Hematopoietic multipotent progenitor cell treated with erythropoietin and hydrocortisone succinate and interleukin-3 and kit ligand, for 8 days (in vitro differentiated cells): ENCODE measurements around the gene EXOC4.
"Not testable (repeated sequence)": the region's sequence is repeated elsewhere in the genome, so short reads cannot be mapped to it uniquely, and the experiment has no call there.

ENCODE experiments used
- DNase-seq: peaks from one replicate; pipeline ENCODE4 v3.0.0-alpha.2; 2015

The EXOC4 gene

GRCh38 chr7:133584956-133585668 is 332.2 kb downstream of the EXOC4 start:
- no peak for DNase-seq

- no peak for DNase-seq
Measured at GRCh38 chr7:133586253-133586652, 333.4 kb downstream of the EXOC4 start.

- DNase-seq = no peak
Measured at GRCh38 chr7:133587903-133588302, 335.0 kb downstream of the EXOC4 start.

- no peak for DNase-seq
Measured at GRCh38 chr7:133590795-133591194, 337.9 kb downstream of the EXOC4 start.

- no peak for DNase-seq
Measured at GRCh38 chr7:133591704-133592340, 338.9 kb downstream of the EXOC4 start.

GRCh38 chr7:133593561-133593960 is 340.7 kb downstream of the EXOC4 start:
- no peak for DNase-seq

- DNase-seq = no peak
Measured at GRCh38 chr7:133601617-133602016, 348.7 kb downstream of the EXOC4 start.

- no peak for DNase-seq
Measured at GRCh38 chr7:133602291-133602690, 349.4 kb downstream of the EXOC4 start.

- no peak for DNase-seq
Measured at GRCh38 chr7:133606991-133607390, 354.1 kb downstream of the EXOC4 start.

- DNase-seq = no peak
Measured at GRCh38 chr7:133609806-133610205, 356.9 kb downstream of the EXOC4 start.

GRCh38 chr7:133611955-133612354 is 359.1 kb downstream of the EXOC4 start:
- DNase-seq = no peak

- DNase-seq = no peak
Measured at GRCh38 chr7:133613250-133613790, 360.4 kb downstream of the EXOC4 start.

- no peak for DNase-seq
Measured at GRCh38 chr7:133614251-133614650, 361.4 kb downstream of the EXOC4 start.

- no peak for DNase-seq
Measured at GRCh38 chr7:133618970-133619369, 366.1 kb downstream of the EXOC4 start.

GRCh38 chr7:133619491-133619890 is 366.6 kb downstream of the EXOC4 start:
- no peak for DNase-seq

GRCh38 chr7:133623721-133624120 is 370.8 kb downstream of the EXOC4 start:
- DNase-seq = no peak

GRCh38 chr7:133625046-133625445 is 372.2 kb downstream of the EXOC4 start:
- DNase-seq = no peak

GRCh38 chr7:133629701-133630100 is 376.8 kb downstream of the EXOC4 start:
- DNase-seq = no peak

- no peak for DNase-seq
Measured at GRCh38 chr7:133633055-133633454, 380.2 kb downstream of the EXOC4 start.

- no peak for DNase-seq
Measured at GRCh38 chr7:133635541-133635940, 382.7 kb downstream of the EXOC4 start.

GRCh38 chr7:133638857-133639256 is 386.0 kb downstream of the EXOC4 start:
- DNase-seq = no peak

GRCh38 chr7:133641436-133641835 is 388.6 kb downstream of the EXOC4 start:
- DNase-seq = no peak

- no peak for DNase-seq
Measured at GRCh38 chr7:133642907-133643306, 390.0 kb downstream of the EXOC4 start.

- not testable (repeated sequence) for DNase-seq
Measured at GRCh38 chr7:133643652-133644051, 390.8 kb downstream of the EXOC4 start.
